GM12801 (cell line): ENCODE measurements around the gene IL22RA1.

Experiments used
- TF ChIP-seq, protein P1 (sequence below): IDR thresholded peaks from one replicate; pipeline ENCODE4 v1.5.1; 2011; ENCODE audit warnings: control low read depth; ENCODE audit not compliant: insufficient read length; ENCODE audit errors: extremely low read depth

The IL22RA1 gene

DNA sequence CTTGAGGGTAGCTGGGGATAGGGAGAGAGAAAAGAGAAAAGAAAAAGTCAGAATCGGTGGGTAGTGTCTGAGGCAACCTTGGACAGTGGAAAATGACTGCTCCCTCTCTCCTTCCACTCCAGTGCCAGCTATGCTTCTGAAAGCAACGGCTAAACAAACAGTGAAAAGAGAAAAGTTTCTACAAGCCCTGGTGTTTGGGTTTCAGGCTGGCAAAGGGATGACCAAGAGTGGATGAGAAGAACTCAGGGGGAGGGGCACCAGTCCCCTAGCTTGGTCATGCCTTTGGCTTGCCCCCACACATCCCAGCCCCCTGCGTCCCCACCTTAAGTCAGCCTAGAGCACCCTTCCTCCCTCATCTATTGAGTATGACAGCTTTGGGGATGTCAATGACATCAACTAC is 8.6 kb downstream of the IL22RA1 start:
- TF ChIP-seq, protein P1, sequence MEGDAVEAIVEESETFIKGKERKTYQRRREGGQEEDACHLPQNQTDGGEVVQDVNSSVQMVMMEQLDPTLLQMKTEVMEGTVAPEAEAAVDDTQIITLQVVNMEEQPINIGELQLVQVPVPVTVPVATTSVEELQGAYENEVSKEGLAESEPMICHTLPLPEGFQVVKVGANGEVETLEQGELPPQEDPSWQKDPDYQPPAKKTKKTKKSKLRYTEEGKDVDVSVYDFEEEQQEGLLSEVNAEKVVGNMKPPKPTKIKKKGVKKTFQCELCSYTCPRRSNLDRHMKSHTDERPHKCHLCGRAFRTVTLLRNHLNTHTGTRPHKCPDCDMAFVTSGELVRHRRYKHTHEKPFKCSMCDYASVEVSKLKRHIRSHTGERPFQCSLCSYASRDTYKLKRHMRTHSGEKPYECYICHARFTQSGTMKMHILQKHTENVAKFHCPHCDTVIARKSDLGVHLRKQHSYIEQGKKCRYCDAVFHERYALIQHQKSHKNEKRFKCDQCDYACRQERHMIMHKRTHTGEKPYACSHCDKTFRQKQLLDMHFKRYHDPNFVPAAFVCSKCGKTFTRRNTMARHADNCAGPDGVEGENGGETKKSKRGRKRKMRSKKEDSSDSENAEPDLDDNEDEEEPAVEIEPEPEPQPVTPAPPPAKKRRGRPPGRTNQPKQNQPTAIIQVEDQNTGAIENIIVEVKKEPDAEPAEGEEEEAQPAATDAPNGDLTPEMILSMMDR = no peak

DNA sequence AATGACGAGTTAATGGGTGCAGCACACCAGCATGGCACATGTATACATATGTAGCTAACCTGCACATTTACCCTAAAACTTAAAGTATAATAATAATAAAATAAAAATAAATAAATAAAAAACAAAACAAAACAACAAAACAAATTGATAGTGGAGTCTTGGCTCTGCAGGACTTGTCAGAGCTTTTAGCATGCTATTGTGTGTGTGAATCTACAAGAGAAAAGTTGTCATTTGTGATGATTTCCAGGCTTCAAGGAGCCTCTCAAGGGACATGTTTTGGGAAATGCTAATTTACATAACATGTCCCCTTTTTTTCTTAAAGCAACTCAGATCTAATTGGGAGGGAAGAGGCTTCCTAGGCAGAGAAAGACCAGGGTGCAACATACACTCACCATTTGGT is 9.1 kb downstream of the IL22RA1 start:
- TF ChIP-seq, protein P1 = no peak

DNA sequence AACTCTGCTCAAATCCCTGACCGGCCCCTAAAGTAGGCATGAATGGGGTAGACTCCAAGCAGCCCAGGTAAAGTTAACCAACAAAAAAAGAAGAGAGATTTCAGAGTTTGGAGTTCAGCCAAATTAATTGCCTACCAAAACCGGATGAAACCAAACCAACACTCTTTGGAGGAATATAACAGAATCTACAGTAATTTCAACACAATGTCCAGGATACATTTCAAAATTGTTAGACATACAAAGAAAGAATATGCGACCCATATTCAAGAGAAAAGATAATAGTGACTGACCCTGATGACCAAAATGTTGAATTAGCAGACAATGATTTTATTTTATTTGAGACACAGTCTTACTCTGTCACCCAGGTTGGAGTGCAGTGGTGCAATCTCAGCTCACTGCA is 12.6 kb downstream of the IL22RA1 start:
- TF ChIP-seq, protein P1 = no peak

DNA sequence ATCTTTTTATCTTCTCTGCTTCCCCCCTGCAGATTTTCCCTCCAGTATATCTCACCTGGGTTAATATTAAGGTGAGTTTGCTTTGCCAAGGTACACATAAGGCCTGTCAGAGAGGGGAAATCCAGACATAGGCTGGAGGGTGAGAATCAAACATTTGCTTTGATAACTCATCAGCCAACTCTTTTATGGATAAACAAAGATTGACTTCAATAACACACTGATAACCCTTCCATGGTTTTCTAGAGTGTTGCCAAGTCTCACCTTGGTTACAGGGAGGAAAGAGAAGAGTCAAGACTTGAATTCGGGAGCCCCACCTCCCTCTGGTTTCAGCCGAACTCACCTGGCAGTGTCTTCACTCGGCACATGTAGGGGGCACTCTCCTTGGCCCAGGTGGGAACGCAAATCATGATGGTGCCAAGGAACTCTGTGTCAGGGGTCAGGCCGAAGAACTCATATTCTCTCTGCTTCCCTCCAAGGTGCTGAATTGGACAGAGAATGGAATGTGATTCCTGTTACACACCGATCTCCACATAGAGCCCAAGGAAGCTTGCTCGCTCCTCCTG is 15.1 kb downstream of the IL22RA1 start:
- TF ChIP-seq, protein P1 = no peak

DNA sequence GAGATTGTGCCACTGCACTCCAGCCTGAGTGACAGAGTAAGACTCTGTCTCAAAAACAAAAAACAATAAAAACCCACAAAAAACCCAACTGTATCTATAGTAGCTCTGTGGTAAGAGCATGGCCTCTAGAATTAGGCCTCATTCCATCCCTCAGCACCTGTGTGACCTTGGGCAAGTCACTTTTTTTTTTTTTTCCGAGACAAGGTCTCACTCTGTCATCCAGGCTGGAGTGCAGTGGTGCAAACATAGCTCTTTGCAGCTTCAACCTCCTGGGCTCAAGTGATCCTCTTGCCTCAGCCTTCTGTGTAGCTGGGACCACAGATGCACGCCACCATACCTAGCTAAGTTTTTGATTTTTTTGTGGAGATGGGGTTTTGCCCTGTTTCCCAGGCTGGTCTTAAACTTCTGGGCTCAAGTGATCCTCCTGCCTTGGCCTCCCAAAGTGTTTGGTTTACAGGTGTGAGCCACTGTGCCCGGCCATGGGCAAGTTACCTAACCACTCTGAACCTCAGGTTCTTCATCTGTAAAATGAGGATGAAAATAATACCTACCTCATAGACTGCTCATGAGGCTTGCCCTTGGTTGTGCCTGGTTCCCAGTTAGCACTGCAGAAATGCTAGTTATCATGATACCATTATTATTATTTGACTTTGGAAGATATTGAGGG is 15.7 kb downstream of the IL22RA1 start:
- TF ChIP-seq, protein P1 = no peak

DNA sequence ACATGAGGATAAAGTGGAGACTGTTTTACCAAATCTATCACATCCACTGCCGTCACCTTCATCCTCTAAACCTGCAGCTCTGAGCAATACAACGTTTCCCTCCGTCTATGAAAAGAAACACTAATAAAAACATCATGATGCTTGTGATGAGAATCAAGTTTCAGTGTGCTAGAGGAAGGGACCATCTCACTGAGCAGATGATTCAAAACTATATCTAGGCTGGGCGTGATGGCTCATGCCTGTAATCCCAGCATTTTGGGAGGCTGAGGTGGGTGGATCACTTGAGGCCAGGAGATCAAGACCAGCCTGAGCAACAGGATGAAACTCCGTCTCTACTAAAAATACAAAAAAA is 16.3 kb downstream of the IL22RA1 start:
- TF ChIP-seq, protein P1 = no peak

DNA sequence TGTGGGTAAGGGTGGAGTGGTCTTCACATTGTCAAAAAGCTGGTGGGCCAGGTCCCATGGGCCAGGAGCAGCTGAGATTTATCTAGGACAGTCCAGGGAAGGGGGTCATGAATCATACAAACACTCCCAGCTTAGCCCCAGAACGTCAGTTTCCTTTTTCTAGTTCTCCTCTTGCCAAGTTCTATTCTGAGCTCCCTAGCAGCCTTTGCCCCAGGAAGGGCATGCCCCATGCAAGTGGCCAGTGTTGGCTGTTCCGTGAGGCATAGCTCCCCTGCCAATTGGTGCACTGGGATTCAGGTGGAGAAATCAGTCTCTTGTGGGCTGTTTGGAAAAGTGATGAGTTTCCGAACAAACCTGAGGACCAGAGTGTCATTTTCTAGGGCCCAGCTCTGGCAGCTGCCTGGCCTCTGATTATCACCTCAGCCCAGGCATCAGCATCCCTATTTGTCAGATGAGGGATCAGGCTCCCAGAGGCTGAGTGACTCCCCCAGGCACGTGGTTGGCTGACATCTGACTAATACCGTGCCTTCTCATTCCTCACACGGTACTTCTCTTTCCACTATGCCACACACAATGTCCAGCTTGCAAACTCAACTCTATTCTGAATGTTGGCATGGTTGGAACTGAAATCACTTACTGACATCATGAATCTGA is 16.8 kb downstream of the IL22RA1 start:
- TF ChIP-seq, protein P1 = no peak
